ENCODE measurements around the gene BPGM.

GRCh38 chr7:134691546-134692343, 45.1 kb downstream of the BPGM start:
- TF ChIP-seq, protein P1, sequence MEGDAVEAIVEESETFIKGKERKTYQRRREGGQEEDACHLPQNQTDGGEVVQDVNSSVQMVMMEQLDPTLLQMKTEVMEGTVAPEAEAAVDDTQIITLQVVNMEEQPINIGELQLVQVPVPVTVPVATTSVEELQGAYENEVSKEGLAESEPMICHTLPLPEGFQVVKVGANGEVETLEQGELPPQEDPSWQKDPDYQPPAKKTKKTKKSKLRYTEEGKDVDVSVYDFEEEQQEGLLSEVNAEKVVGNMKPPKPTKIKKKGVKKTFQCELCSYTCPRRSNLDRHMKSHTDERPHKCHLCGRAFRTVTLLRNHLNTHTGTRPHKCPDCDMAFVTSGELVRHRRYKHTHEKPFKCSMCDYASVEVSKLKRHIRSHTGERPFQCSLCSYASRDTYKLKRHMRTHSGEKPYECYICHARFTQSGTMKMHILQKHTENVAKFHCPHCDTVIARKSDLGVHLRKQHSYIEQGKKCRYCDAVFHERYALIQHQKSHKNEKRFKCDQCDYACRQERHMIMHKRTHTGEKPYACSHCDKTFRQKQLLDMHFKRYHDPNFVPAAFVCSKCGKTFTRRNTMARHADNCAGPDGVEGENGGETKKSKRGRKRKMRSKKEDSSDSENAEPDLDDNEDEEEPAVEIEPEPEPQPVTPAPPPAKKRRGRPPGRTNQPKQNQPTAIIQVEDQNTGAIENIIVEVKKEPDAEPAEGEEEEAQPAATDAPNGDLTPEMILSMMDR (tag by site-specific recombination; IDR thresholded peaks at IDR 0.05) = no peak
- TF ChIP-seq ZNF175 (tag by site-specific recombination; IDR thresholded peaks at IDR 0.05) = no peak
- TF ChIP-seq ZBTB21 (tag by site-specific recombination; IDR thresholded peaks at IDR 0.05) = no peak
- no peak for TF ChIP-seq MYNN (tag by site-specific recombination; IDR thresholded peaks at IDR 0.05; ENCODE audit: borderline replicate concordance)
- TF ChIP-seq, protein P2, sequence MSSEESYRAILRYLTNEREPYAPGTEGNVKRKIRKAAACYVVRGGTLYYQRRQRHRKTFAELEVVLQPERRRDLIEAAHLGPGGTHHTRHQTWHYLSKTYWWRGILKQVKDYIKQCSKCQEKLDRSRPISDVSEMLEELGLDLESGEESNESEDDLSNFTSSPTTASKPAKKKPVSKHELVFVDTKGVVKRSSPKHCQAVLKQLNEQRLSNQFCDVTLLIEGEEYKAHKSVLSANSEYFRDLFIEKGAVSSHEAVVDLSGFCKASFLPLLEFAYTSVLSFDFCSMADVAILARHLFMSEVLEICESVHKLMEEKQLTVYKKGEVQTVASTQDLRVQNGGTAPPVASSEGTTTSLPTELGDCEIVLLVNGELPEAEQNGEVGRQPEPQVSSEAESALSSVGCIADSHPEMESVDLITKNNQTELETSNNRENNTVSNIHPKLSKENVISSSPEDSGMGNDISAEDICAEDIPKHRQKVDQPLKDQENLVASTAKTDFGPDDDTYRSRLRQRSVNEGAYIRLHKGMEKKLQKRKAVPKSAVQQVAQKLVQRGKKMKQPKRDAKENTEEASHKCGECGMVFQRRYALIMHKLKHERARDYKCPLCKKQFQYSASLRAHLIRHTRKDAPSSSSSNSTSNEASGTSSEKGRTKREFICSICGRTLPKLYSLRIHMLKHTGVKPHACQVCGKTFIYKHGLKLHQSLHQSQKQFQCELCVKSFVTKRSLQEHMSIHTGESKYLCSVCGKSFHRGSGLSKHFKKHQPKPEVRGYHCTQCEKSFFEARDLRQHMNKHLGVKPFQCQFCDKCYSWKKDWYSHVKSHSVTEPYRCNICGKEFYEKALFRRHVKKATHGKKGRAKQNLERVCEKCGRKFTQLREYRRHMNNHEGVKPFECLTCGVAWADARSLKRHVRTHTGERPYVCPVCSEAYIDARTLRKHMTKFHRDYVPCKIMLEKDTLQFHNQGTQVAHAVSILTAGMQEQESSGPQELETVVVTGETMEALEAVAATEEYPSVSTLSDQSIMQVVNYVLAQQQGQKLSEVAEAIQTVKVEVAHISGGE (tag by site-specific recombination; conservative IDR thresholded peaks at IDR 0.05; ENCODE audit: low read depth) = no peak
- TF ChIP-seq, protein P3, sequence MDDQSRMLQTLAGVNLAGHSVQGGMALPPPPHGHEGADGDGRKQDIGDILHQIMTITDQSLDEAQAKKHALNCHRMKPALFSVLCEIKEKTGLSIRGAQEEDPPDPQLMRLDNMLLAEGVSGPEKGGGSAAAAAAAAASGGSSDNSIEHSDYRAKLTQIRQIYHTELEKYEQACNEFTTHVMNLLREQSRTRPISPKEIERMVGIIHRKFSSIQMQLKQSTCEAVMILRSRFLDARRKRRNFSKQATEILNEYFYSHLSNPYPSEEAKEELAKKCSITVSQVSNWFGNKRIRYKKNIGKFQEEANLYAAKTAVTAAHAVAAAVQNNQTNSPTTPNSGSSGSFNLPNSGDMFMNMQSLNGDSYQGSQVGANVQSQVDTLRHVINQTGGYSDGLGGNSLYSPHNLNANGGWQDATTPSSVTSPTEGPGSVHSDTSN (CRISPR knock-in tag; IDR thresholded peaks at IDR 0.05) = no peak
- TF ChIP-seq, protein P4, sequence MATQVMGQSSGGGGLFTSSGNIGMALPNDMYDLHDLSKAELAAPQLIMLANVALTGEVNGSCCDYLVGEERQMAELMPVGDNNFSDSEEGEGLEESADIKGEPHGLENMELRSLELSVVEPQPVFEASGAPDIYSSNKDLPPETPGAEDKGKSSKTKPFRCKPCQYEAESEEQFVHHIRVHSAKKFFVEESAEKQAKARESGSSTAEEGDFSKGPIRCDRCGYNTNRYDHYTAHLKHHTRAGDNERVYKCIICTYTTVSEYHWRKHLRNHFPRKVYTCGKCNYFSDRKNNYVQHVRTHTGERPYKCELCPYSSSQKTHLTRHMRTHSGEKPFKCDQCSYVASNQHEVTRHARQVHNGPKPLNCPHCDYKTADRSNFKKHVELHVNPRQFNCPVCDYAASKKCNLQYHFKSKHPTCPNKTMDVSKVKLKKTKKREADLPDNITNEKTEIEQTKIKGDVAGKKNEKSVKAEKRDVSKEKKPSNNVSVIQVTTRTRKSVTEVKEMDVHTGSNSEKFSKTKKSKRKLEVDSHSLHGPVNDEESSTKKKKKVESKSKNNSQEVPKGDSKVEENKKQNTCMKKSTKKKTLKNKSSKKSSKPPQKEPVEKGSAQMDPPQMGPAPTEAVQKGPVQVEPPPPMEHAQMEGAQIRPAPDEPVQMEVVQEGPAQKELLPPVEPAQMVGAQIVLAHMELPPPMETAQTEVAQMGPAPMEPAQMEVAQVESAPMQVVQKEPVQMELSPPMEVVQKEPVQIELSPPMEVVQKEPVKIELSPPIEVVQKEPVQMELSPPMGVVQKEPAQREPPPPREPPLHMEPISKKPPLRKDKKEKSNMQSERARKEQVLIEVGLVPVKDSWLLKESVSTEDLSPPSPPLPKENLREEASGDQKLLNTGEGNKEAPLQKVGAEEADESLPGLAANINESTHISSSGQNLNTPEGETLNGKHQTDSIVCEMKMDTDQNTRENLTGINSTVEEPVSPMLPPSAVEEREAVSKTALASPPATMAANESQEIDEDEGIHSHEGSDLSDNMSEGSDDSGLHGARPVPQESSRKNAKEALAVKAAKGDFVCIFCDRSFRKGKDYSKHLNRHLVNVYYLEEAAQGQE (tag by site-specific recombination; IDR thresholded peaks at IDR 0.05) = no peak

Data from HEK293 (cell line).